Hepatocyte (in vitro differentiated cells): ENCODE data around the gene ECE1. TPM values are rescaled to one million over a fixed set of nuclear protein-coding genes. Genes with fewer than 3 reads are reported as not detected.

Source experiments
- DNase-seq: peaks from one replicate; pipeline ENCODE4 v3.0.0-alpha.2; 2016; ENCODE audit warnings: low spot score
- H2AFZ ChIP-seq: fragments of 200-600 bp; sonication (generic); 2 replicates; pipeline ENCODE4 v1.6.0; 2016; ENCODE audit warnings: antibody characterized with exemption, mild to moderate bottlenecking
- H3K27ac ChIP-seq: fragments of 200-600 bp; sonication (generic); 2 replicates; pipeline ENCODE4 v1.5.1; 2016; ENCODE audit warnings: mild to moderate bottlenecking
- H3K27me3 ChIP-seq: fragments of 200-600 bp; sonication (generic); 2 replicates; pipeline ENCODE4 v1.6.1; 2016
- H3K36me3 ChIP-seq: fragments of 200-600 bp; sonication (generic); replicated peaks from 2 replicates; pipeline ENCODE4 v1.5.1; 2016; ENCODE audit warnings: low read depth; ENCODE audit not compliant: insufficient read depth
- H3K4me1 ChIP-seq: fragments of 200-600 bp; sonication (generic); 2 replicates; pipeline ENCODE4 v1.5.1; 2016; ENCODE audit warnings: mild to moderate bottlenecking, moderate library complexity; ENCODE audit not compliant: insufficient read depth
- H3K4me2 ChIP-seq: fragments of 200-600 bp; sonication (generic); 2 replicates; pipeline ENCODE4 v1.6.0; 2016
- H3K4me3 ChIP-seq: fragments of 200-600 bp; sonication (generic); 2 replicates; pipeline ENCODE4 v1.5.1; 2016; ENCODE audit warnings: mild to moderate bottlenecking
- H3K79me2 ChIP-seq: fragments of 200-600 bp; sonication (generic); 2 replicates; pipeline ENCODE4 v1.6.0; 2017; ENCODE audit warnings: mild to moderate bottlenecking
- H3K9me2 ChIP-seq: fragments of 200-600 bp; sonication (generic); replicated peaks from 2 replicates; pipeline ENCODE4 v1.6.0; 2017; ENCODE audit warnings: mild to moderate bottlenecking; ENCODE audit not compliant: insufficient read depth
- H3K9me3 ChIP-seq: fragments of 200-600 bp; sonication (generic); 2 replicates; pipeline ENCODE4 v1.5.1; 2016; ENCODE audit warnings: low read depth, mild to moderate bottlenecking
- H4K20me1 ChIP-seq: fragments of 200-600 bp; sonication (generic); 2 replicates; pipeline ENCODE4 v1.6.0; 2016; ENCODE audit warnings: mild to moderate bottlenecking; ENCODE audit not compliant: insufficient read depth, poor library complexity, severe bottlenecking
- EZH2 ChIP-seq: fragments of 200-600 bp; sonication (generic); IDR thresholded peaks from 2 replicates; pipeline ENCODE4 v1.6.1; 2016; ENCODE audit warnings: antibody characterized with exemption, mild to moderate bottlenecking, borderline replicate concordance
- EZH2phosphoT487 ChIP-seq: fragments of 200-600 bp; sonication (generic); IDR thresholded peaks from one replicate; pipeline ENCODE4 v1.6.1; 2018; ENCODE audit warnings: antibody characterized with exemption, mild to moderate bottlenecking, low read depth, moderate library complexity; ENCODE audit not compliant: unreplicated experiment, severe bottlenecking
- WGBS: methylation state at CpG from one replicate; pipeline ENCODE4 v1.1.6; 2016; ENCODE audit warnings: low lambda C conversion rate; ENCODE audit errors: missing lambda C conversion rate; 5-methylcytosine and 5-hydroxymethylcytosine counted together
- polyA plus RNA-seq: library from polyadenylated mRNA; unstranded; fragments of >200 nt; fragmentation: Nextera tagmentation; extraction: Ambion mirVana; gene quantifications from 2 replicates; pipeline ENCODE4 v1.2.1, GENCODE V29; 2016
- total RNA-seq: library from RNA; depleted of rRNA; stranded (reverse); fragments of >200 nt; gene quantifications from 2 replicates; pipeline ENCODE4 v1.2.3, GENCODE V29; 2014
- TF ChIP-seq, protein P1 (sequence below): fragments of 200-600 bp; sonication (generic); IDR thresholded peaks from 2 replicates; pipeline ENCODE4 v1.5.1; 2016; ENCODE audit warnings: antibody characterized with exemption, mild to moderate bottlenecking; ENCODE audit not compliant: poor library complexity

Gene ECE1
- total and polyA plus RNA-seq, 2 experiments from 2014 or later, result 60.8 to 90.6 TPM

GRCh38 chr1:21242846-21243245 is 47.4 kb downstream of the ECE1 start:
- TF ChIP-seq EZH2phosphoT487 (no peak), EZH2 (no peak)
- TF ChIP-seq, protein P1, sequence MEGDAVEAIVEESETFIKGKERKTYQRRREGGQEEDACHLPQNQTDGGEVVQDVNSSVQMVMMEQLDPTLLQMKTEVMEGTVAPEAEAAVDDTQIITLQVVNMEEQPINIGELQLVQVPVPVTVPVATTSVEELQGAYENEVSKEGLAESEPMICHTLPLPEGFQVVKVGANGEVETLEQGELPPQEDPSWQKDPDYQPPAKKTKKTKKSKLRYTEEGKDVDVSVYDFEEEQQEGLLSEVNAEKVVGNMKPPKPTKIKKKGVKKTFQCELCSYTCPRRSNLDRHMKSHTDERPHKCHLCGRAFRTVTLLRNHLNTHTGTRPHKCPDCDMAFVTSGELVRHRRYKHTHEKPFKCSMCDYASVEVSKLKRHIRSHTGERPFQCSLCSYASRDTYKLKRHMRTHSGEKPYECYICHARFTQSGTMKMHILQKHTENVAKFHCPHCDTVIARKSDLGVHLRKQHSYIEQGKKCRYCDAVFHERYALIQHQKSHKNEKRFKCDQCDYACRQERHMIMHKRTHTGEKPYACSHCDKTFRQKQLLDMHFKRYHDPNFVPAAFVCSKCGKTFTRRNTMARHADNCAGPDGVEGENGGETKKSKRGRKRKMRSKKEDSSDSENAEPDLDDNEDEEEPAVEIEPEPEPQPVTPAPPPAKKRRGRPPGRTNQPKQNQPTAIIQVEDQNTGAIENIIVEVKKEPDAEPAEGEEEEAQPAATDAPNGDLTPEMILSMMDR, result no peak
- H4K20me1 ChIP-seq, result no peaks in the 10 kb centered on the region
- H3K4me1 ChIP-seq, result peaks cover 5% of the 10 kb centered on the region
- H2AFZ ChIP-seq, result no peak overlapping the region
- no peaks in the 10 kb centered on the region for H3K9me3 ChIP-seq
- no peak overlapping the region for H3K4me2 ChIP-seq
- no peaks in the 10 kb centered on the region for H3K27me3 ChIP-seq
- H3K79me2 ChIP-seq, result peaks cover 10% of the 10 kb centered on the region
- H3K4me3 ChIP-seq, result no peak overlapping the region
- no peaks in the 10 kb centered on the region for H3K36me3 ChIP-seq
- no peaks in the 10 kb centered on the region for H3K9me2 ChIP-seq
- DNase-seq, result no peak
- WGBS, result 91% methylated on average over 4 of the region's 4 CpGs
- no peak overlapping the region for H3K27ac ChIP-seq

DNA sequence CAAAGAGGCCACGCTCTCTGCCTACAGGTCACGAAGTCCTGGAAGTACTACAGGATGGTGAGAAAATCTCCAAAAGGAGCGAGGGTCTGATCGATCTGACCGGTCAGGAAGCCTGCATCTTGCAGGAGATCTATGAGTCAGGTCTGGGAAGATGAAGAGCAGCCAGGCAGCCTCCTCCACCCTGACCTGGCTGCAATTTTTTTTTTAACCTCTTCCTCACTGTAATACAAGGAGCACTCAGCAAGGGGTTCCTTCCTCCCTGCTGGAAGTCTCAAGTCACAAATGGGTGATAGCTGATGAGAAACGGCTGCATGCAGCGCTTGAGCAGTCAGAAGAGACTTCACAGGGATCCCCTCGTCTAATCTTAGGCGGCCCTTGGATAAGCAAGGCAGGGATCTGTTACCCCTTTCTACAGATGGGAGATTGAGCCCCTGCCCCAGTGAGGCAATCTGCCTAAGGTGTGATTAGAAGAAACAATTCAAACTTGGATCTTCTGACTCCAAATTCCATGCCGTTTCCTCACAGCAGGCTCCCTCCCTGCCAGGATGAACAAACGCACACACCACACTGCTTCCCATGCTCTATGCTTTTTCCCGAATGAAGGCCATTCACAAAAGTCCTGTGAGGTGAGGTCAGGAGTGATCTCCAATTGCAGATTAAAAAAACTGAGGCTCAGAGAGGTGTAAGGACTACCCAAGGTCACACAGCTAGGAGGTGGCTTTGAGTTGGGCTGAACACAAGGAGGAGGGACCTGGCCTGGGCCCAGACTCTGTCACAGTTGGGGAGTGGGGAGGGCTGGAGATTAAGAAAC is 48.3 kb downstream of the ECE1 start:
- H4K20me1 ChIP-seq, result no peaks in the 10 kb centered on the region
- no peak for DNase-seq
- no peak overlapping the region for H3K4me3 ChIP-seq
- no peak overlapping the region for H3K4me2 ChIP-seq
- no peaks in the 10 kb centered on the region for H3K27me3 ChIP-seq
- no peaks in the 10 kb centered on the region for H3K4me1 ChIP-seq
- no peak overlapping the region for H2AFZ ChIP-seq
- H3K9me2 ChIP-seq, result no peaks in the 10 kb centered on the region
- TF ChIP-seq, protein P1, result no peak
- TF ChIP-seq EZH2, result no peak
- TF ChIP-seq EZH2phosphoT487, result no peak
- 58% methylated on average over 12 of the region's 12 CpGs for WGBS
- H3K27ac ChIP-seq, result no peak overlapping the region
- no peaks in the 10 kb centered on the region for H3K9me3 ChIP-seq
- H3K36me3 ChIP-seq, result no peaks in the 10 kb centered on the region
- peaks cover 10% of the 10 kb centered on the region for H3K79me2 ChIP-seq

DNA sequence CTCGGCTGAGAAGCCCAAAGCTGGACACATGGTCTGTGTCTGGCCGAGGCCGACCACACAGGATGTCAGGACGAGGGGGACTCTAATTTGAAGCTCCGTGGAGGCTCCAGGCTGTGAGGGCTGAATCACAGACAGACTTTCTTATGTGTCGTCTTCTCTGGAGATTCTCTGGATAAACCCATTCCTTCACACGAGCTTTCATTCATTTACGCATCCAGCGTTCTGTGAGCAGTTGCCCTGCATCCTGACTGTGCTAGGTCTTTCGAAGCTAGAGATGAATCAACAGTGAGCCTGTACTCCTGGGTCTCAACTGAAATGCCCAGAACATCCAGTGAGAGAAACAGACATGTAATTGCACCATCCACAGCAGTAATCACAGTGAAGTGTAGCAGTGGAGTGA is 49.6 kb downstream of the ECE1 start:
- Histone ChIP-seq H3K4me3 (no peak overlapping the region), H2AFZ (no peak overlapping the region), H3K9me3 (no peaks in the 10 kb centered on the region), H3K27ac (no peak overlapping the region), H3K9me2 (no peaks in the 10 kb centered on the region), H3K36me3 (no peaks in the 10 kb centered on the region), H3K79me2 (peaks cover 6% of the 10 kb centered on the region), H3K4me1 (no peaks in the 10 kb centered on the region), H3K27me3 (no peaks in the 10 kb centered on the region), H4K20me1 (no peaks in the 10 kb centered on the region), H3K4me2 (no peak overlapping the region)
- WGBS, result 86% methylated on average over 10 of the region's 10 CpGs
- TF ChIP-seq EZH2phosphoT487, result no peak
- TF ChIP-seq, protein P1, result no peak
- TF ChIP-seq EZH2, result no peak
- DNase-seq, result no peak
